ENCODE measurements around the gene GFOD1. TPM values are rescaled to one million over a fixed set of nuclear protein-coding genes. Genes with fewer than 3 reads are reported as not detected.

Gene GFOD1, protein sequence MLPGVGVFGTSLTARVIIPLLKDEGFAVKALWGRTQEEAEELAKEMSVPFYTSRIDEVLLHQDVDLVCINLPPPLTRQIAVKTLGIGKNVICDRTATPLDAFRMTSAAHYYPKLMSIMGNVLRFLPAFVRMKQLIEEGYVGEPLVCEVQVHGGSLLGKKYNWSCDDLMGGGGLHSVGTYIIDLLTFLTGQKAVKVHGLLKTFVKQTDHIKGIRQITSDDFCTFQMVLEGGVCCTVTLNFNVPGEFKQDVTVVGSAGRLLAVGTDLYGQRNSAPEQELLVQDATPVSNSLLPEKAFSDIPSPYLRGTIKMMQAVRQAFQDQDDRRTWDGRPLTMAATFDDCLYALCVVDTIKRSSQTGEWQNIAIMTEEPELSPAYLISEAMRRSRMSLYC
- total RNA-seq = 10 to 100 TPM; 23.8 to 25.3 TPM

DNA sequence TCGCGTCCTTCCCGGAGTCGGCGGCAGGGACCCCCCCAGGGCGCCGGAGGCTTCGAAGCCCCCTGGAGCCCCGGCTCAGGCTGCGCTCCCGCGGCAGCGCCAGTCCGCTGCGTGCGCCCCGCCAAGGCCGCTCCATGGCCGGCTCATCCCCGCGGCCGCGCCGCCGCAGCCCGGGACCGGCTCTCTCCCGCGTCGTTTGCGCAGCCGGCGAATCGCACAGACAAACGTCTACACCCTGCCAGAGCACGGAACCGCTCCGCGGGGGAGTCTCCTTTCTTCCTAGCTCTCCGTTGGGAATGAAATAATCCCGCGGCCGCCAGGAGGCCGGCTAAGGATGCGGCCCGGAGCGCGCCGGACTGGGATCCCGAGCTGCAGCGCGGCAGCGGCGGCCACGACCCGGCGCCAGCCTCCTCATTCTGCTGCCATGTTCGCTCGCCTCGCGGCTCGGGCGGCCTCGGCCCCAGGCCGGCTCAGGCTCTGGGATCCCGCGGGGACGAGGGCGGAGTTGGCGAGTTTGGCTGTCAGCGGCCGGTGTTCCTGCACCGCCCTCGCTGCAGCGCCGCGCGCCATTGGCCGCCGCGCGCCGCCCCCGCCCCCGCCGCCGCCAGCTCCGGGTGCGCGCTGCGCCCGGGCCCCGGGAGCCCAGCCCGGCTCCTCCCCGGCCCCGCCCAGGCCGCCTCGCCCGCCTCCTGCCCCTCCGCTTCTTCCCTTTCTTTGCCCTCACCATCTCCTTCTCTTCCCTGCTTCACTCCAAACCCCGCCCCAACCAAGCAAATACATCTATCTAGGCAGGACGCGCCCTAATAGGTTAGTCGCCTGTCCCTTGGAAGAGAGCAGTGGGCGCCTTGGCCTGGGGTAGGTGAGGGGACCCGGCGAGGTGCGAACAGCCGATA, at the start of gene GFOD1:
TSS of gene GFOD1 (minus strand) at position 479 of the 893 bp plus-strand sequence. CDS start 710 bp downstream, outside the sequence.
- Histone ChIP-seq H3K4me3 (peak within 1 kb of the TSS; percentile 92), H3K9me3 (no peaks in the 10 kb centered on the region), H3K27ac (peak within 1 kb of the TSS; percentile 86 to 90), H3K4me1 (ENCODE audit: control insufficient read depth in 1 of 2, low read depth in 2 of 2) (peaks cover 7 to 13% of the 10 kb centered on the region in 2 donors), H3K36me3 (no peaks in the 10 kb centered on the region), H3K27me3 (replicated peaks; ENCODE audit: insufficient read depth) (no peaks in the 10 kb centered on the region)
- TF ChIP-seq, protein P1, sequence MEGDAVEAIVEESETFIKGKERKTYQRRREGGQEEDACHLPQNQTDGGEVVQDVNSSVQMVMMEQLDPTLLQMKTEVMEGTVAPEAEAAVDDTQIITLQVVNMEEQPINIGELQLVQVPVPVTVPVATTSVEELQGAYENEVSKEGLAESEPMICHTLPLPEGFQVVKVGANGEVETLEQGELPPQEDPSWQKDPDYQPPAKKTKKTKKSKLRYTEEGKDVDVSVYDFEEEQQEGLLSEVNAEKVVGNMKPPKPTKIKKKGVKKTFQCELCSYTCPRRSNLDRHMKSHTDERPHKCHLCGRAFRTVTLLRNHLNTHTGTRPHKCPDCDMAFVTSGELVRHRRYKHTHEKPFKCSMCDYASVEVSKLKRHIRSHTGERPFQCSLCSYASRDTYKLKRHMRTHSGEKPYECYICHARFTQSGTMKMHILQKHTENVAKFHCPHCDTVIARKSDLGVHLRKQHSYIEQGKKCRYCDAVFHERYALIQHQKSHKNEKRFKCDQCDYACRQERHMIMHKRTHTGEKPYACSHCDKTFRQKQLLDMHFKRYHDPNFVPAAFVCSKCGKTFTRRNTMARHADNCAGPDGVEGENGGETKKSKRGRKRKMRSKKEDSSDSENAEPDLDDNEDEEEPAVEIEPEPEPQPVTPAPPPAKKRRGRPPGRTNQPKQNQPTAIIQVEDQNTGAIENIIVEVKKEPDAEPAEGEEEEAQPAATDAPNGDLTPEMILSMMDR (IDR thresholded peaks at IDR 0.05) = no peak
- peak; percentile 51 for DNase-seq (ENCODE audit: low spot score)
- ATAC-seq (ENCODE audit: insufficient number of reproducible peaks, low FRiP score, low read depth) = peak; percentile 84

DNA sequence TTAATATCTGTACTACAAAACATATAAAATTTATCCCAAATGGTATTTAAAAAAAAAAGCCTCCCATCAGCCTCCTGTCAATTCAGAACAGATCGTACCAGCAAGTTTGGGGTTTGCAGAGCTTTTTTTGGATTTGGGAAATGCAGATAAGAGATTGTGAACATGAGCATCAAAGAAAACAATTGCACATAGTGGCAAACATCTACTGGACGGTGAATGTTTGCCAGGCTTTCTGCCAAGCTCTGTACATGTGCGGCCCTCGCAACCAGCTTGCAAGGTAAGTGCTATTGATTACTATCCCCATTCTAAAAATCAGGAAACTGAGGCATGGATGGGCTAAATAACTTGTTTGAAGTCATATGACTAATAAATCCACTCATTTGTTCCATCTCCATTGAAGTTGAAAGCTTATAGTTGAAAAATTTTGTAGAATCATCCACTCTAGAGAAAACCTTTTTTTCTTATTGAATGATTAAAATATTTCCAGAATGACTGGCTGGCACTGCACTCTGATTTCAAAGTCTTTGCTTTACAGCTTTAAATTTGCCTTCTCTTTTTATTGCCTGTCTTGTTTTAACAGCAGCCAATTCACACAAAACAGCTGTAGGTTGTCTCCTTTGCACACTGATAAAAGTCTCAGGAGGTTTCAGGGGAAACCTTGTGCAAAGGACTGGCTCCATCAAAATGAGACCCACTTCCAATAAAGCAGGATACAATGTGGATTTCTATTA, 49.6 kb upstream of the GFOD1 start:
- Histone ChIP-seq H3K27ac (no peak overlapping the region), H3K27me3 (replicated peaks; ENCODE audit: insufficient read depth) (no peaks in the 10 kb centered on the region), H3K4me1 (ENCODE audit: control insufficient read depth in 1 of 2, low read depth in 2 of 2) (no peaks in the 10 kb centered on the region), H3K4me3 (no peak overlapping the region), H3K36me3 (no peaks in the 10 kb centered on the region), H3K9me3 (no peaks in the 10 kb centered on the region)
- TF ChIP-seq, protein P1 (IDR thresholded peaks at IDR 0.05) = no peak
- no peak for ATAC-seq (ENCODE audit: insufficient number of reproducible peaks, low FRiP score, low read depth)
- no peak for DNase-seq (ENCODE audit: low spot score)

DNA sequence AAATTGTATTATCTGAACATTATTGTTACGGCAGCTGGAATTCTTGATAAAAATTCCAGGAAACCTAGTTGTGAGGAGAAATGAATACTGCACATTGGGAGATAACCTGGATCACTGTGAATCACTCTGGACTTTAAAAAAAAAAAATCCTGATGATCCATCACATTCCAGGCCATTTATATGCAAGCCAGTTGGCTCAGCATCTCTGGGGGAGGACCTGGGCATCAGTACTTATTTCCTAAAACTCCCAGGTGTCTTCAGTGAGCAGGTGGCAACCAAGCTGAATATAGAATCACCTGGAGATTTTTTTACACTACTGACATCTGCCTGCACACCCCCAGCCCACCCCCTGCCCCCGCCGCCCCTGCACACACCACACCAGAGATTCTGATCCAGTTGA, 47.9 kb upstream of the GFOD1 start:
- DNase-seq (ENCODE audit: low spot score) = no peak
- H3K27ac ChIP-seq = no peak overlapping the region
- TF ChIP-seq, protein P1 (IDR thresholded peaks at IDR 0.05) = no peak
- no peak for ATAC-seq (ENCODE audit: insufficient number of reproducible peaks, low FRiP score, low read depth)
- no peaks in the 10 kb centered on the region for H3K27me3 ChIP-seq (replicated peaks; ENCODE audit: insufficient read depth)
- H3K9me3 ChIP-seq = no peaks in the 10 kb centered on the region
- no peak overlapping the region for H3K4me3 ChIP-seq
- H3K36me3 ChIP-seq = no peaks in the 10 kb centered on the region
- no peaks in the 10 kb centered on the region for H3K4me1 ChIP-seq (ENCODE audit: control insufficient read depth in 1 of 2, low read depth in 2 of 2)

DNA sequence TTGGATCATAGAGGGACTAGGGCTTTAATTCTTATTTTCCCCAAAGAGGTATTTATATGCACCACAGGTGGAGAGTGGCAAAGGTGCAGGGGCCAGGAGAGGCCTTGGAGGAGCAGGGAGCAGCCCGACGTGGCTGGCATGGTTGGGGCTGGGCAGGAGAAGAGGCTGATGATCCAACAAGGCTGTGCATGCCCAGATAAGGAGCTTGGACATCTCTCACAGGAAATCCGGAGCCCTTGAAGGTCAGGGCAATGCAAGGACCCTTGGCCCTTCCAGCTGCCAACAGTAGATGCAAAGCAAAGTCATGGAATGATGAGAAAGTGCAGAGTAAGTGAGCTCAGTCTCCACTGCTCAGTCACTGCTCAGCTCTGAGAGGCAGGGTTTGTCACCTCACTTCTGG, 47.1 kb upstream of the GFOD1 start:
- ATAC-seq (ENCODE audit: insufficient number of reproducible peaks, low FRiP score, low read depth) (no peak), DNase-seq (ENCODE audit: low spot score) (no peak)
- TF ChIP-seq, protein P1 (IDR thresholded peaks at IDR 0.05) = no peak
- H3K36me3 ChIP-seq = no peaks in the 10 kb centered on the region
- H3K27ac ChIP-seq = no peak overlapping the region
- no peaks in the 10 kb centered on the region for H3K27me3 ChIP-seq (replicated peaks; ENCODE audit: insufficient read depth)
- H3K9me3 ChIP-seq = no peaks in the 10 kb centered on the region
- H3K4me3 ChIP-seq = no peak overlapping the region
- no peaks in the 10 kb centered on the region for H3K4me1 ChIP-seq (ENCODE audit: control insufficient read depth in 1 of 2, low read depth in 2 of 2)
